Left lung (tissue), 10 donors: ENCODE data around the gene MAFG. TPM values are rescaled to one million over a fixed set of nuclear protein-coding genes. Genes with fewer than 3 reads are reported as not detected.

ENCODE experiments used
- ATAC-seq: fragments of 200-7000 bp; cut with Tn5 transposase; one replicate; pipeline ENCODE4 v1.9.1; 2020; ENCODE audit warnings: moderate library complexity
- DNase-seq, 4 donors: peaks; one replicate each; pipeline ENCODE4 v3.0.0-alpha.2; 2013 to 2020
- H3K27ac ChIP-seq, 2 donors: fragments of 200-600 bp; sonication (generic) in 1 of 2; one replicate each; pipeline versions ENCODE4 v1.5.0 to v1.8.0; 2020 to 2021
- H3K27me3 ChIP-seq, 2 donors: fragments of 200-600 bp; sonication (generic) in 1 of 2; one replicate each; pipeline versions ENCODE4 v1.5.0 to v1.8.0; 2020 to 2021
- H3K36me3 ChIP-seq, 2 donors: fragments of 200-600 bp; sonication (generic) in 1 of 2; one replicate each; pipeline versions ENCODE4 v1.5.0 to v1.8.0; 2020 to 2021
- H3K4me1 ChIP-seq, 2 donors: fragments of 200-600 bp; one replicate each; pipeline ENCODE4 v1.8.0; 2021
- H3K4me3 ChIP-seq, 2 donors: fragments of 200-600 bp; sonication (generic) in 1 of 2; one replicate each; pipeline versions ENCODE4 v1.5.0 to v1.8.0; 2020 to 2021; ENCODE audit warnings: mild to moderate bottlenecking in 1 of 2
- H3K9me3 ChIP-seq, 2 donors: fragments of 200-600 bp; sonication (generic) in 1 of 2; one replicate each; pipeline versions ENCODE4 v1.5.0 to v1.8.0; 2020 to 2021
- intact Hi-C, 2 donors: fragments of 100-400 bp; cut with DNase I; formaldehyde crosslinking; loops; one replicate each; pipeline versions ENCODE4 v1.11.2 to v1.14.2; 2022
- polyA plus RNA-seq, 6 donors: library from polyadenylated mRNA; unstranded; fragments of 120-200 nt; gene quantifications; one replicate each; pipeline ENCODE4 v1.2.1, GENCODE V29; 2013; ENCODE audit not compliant: insufficient read length in 6 of 6
- total RNA-seq, 2 donors: library from RNA; stranded (reverse); fragmentation: NEBNext Ultra II Directional; extraction: Animal tissue kit (Norgen Biotek cat#: 25700); gene quantifications; one replicate each; pipeline ENCODE4 v1.2.1, GENCODE V29; 2021
- TF ChIP-seq, protein P1 (sequence below), 2 donors: fragments of 200-600 bp; sonication (generic) in 1 of 2; IDR thresholded peaks; one replicate each; pipeline versions ENCODE4 v1.5.0 to v1.8.0; 2021; ENCODE audit warnings: antibody characterized with exemption in 2 of 2
- donor health status: DM: no; HTN: yes; CAD: no.
- donor health status: DM: no; HTN: no; CAD: no.

MAFG gene
- total and polyA plus RNA-seq, 8 donors: 8.1 to 39.8 (median 11.5) TPM

DNA sequence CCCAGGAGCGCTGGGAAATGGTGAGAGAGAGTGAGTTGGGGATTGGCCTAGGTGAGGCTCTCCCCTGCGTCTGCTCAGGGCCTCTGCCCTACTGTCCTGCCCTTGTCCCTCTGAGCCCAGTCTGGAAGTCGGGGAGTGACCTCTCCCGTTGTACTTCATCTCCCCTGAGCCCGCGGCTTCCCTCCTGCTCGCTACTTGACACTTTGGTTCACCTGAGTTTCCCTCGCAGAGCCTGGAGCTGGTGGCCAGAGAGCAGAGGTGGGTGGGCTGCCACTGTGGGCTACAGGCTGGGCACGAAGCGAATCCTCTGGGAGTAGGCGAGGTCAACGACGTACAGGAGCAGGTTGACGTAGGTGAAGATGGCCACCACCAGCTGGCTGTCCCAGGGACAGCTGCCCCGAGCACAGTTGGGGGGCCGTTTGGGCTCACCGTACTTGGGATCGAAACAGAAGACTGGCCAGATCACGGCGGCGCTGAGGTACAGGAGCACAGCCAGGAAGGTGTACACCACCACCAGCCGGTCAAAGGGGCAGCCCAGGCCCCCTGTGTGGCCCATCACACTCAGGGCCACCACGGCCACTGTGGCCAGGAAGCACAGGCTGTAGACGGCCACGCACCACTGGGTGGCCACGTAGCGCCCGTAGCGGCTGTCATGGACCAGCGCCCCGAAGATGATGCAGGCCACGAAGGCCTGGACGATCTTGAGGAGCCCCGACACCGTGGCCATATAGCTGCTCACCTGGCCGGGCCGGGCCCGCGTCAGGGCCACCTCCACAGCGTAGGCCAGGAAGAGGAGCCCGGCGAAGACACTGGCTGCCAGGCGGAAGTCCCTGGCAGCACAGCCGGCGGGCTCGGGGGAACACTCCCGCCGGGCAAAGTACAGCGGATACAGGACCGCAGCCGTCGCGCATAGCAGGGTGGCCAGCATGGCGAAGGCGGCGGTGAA lies 13.3 kb upstream of the MAFG start:
- DNase-seq: no peak
- intact Hi-C loops: no loop called here
- peak overlapping the region in 1 of 2 donors; percentile 5 for H3K27ac ChIP-seq
- TF ChIP-seq, protein P1, sequence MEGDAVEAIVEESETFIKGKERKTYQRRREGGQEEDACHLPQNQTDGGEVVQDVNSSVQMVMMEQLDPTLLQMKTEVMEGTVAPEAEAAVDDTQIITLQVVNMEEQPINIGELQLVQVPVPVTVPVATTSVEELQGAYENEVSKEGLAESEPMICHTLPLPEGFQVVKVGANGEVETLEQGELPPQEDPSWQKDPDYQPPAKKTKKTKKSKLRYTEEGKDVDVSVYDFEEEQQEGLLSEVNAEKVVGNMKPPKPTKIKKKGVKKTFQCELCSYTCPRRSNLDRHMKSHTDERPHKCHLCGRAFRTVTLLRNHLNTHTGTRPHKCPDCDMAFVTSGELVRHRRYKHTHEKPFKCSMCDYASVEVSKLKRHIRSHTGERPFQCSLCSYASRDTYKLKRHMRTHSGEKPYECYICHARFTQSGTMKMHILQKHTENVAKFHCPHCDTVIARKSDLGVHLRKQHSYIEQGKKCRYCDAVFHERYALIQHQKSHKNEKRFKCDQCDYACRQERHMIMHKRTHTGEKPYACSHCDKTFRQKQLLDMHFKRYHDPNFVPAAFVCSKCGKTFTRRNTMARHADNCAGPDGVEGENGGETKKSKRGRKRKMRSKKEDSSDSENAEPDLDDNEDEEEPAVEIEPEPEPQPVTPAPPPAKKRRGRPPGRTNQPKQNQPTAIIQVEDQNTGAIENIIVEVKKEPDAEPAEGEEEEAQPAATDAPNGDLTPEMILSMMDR (IDR thresholded peaks at IDR 0.05): no peak
- H3K4me1 ChIP-seq: peaks cover 0 to 21% of the 10 kb centered on the region in 2 donors
- peaks cover 0 to 75% of the 10 kb centered on the region in 2 donors for H3K27me3 ChIP-seq
- H3K4me3 ChIP-seq: no peak overlapping the region
- ATAC-seq: no peak
- H3K9me3 ChIP-seq: no peaks in the 10 kb centered on the region
- H3K36me3 ChIP-seq: no peaks in the 10 kb centered on the region

DNA sequence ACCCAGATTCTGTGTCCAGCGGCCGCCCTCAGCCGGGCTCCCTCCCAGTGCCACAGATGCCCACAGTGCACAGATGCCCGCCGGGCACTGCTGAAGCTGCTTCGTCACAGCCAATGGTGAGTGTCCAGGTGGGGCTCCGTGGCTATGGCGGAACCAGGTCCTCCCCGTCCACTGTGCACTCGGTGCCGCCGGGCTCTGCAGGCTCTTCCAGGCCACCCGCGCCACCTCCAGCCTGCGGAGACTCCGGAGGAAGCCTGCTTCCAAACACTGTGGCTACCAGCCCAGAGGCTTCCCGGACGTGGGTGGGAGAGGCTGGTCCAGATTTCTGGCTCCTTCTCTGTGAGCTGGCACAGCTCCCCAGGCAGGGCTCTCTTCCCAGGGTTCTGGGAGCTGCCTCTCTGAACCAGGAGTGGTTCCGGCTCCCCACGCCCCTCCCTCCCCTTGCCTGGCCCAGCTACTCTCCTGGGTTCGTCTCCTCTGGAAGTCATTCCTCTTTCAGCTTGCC lies 12.4 kb upstream of the MAFG start:
- H3K4me1 ChIP-seq: peaks cover 0 to 23% of the 10 kb centered on the region in 2 donors
- DNase-seq: peak in 1 of 4 donors; percentile 77
- no peaks in the 10 kb centered on the region for H3K9me3 ChIP-seq
- H3K36me3 ChIP-seq: no peaks in the 10 kb centered on the region
- no peak for ATAC-seq
- peak overlapping the region in 1 of 2 donors; percentile 5 for H3K27ac ChIP-seq
- intact Hi-C loops: no loop called here
- peaks cover 0 to 72% of the 10 kb centered on the region in 2 donors for H3K27me3 ChIP-seq
- no peak overlapping the region for H3K4me3 ChIP-seq
- TF ChIP-seq, protein P1 (IDR thresholded peaks at IDR 0.05): no peak

DNA sequence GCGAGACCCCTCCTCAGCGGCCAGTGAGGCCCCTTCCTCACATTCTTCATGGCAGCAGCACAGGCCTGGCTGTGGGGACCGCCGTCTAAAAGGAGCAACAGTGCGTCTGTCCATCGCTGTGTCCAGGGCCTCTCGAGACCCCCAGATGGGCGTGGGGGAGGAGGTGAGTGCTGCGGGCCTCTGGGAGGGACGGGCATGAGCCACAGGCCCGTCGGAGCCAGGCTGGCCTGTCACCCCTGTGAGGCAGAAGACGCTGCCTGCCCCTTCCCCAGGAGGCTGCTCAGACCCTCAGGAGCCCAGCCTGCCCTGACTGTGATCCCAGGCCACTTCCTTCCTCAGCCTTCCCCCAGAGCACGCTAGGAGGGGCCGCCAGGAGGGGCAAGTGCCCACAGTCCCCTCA lies 11.7 kb upstream of the MAFG start:
- Histone ChIP-seq H3K27ac (no peak overlapping the region), H3K4me3 (no peak overlapping the region), H3K27me3 (peaks cover 0 to 66% of the 10 kb centered on the region in 2 donors), H3K36me3 (peaks cover 0 to 7% of the 10 kb centered on the region in 2 donors), H3K9me3 (no peaks in the 10 kb centered on the region), H3K4me1 (peaks cover 0 to 23% of the 10 kb centered on the region in 2 donors)
- intact Hi-C loops: no loop called here
- no peak for DNase-seq
- TF ChIP-seq, protein P1 (IDR thresholded peaks at IDR 0.05): no peak
- ATAC-seq: no peak

DNA sequence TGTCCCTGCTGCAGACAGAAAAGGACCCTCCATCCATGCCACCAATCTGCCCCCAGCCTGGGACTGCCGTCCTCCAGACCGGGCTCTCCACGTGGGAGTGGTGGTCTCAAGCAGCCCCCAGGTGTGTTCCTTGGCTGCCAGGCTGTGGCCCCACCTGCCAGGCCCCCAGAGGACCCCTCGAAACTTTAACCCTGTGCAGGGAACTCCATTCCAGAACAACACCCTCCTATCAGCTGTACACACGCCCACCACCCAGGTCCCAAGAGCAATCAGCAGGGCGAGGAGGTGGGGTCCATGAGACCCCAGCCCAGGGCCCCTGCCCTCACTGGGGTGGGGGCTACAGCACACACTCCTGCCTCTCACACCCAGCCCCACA lies 8.2 kb upstream of the MAFG start:
- TF ChIP-seq, protein P1 (IDR thresholded peaks at IDR 0.05): no peak
- ATAC-seq: no peak
- Histone ChIP-seq H3K27me3 (peaks cover 0 to 52% of the 10 kb centered on the region in 2 donors), H3K4me3 (peak overlapping the region in 1 of 2 donors; percentile 62), H3K9me3 (no peaks in the 10 kb centered on the region), H3K27ac (no peak overlapping the region), H3K36me3 (peaks cover 0 to 7% of the 10 kb centered on the region in 2 donors), H3K4me1 (peaks cover 0 to 27% of the 10 kb centered on the region in 2 donors)
- DNase-seq: no peak
- intact Hi-C loops: no loop called here
